Left lung (tissue), 10 donors: Measurements from ENCODE around the gene PRSS16. TPM values are rescaled to one million over a fixed set of nuclear protein-coding genes. Genes with fewer than 3 reads are reported as not detected.
"Not testable (repeated sequence)": the region's sequence is repeated elsewhere in the genome, so short reads cannot be mapped to it uniquely, and the experiment has no call there.

Experiments
- ATAC-seq: fragments of 200-7000 bp; cut with Tn5 transposase; one replicate; pipeline ENCODE4 v1.9.1; 2020; ENCODE audit warnings: moderate library complexity
- DNase-seq, 4 donors: peaks; one replicate each; pipeline ENCODE4 v3.0.0-alpha.2; 2013 to 2020
- H3K27ac ChIP-seq, 2 donors: fragments of 200-600 bp; sonication (generic) in 1 of 2; one replicate each; pipeline versions ENCODE4 v1.5.0 to v1.8.0; 2020 to 2021
- H3K27me3 ChIP-seq, 2 donors: fragments of 200-600 bp; sonication (generic) in 1 of 2; one replicate each; pipeline versions ENCODE4 v1.5.0 to v1.8.0; 2020 to 2021
- H3K36me3 ChIP-seq, 2 donors: fragments of 200-600 bp; sonication (generic) in 1 of 2; one replicate each; pipeline versions ENCODE4 v1.5.0 to v1.8.0; 2020 to 2021
- H3K4me1 ChIP-seq, 2 donors: fragments of 200-600 bp; one replicate each; pipeline ENCODE4 v1.8.0; 2021
- H3K4me3 ChIP-seq, 2 donors: fragments of 200-600 bp; sonication (generic) in 1 of 2; one replicate each; pipeline versions ENCODE4 v1.5.0 to v1.8.0; 2020 to 2021; ENCODE audit warnings: mild to moderate bottlenecking in 1 of 2
- H3K9me3 ChIP-seq, 2 donors: fragments of 200-600 bp; sonication (generic) in 1 of 2; one replicate each; pipeline versions ENCODE4 v1.5.0 to v1.8.0; 2020 to 2021
- intact Hi-C, 2 donors: fragments of 100-400 bp; cut with DNase I; formaldehyde crosslinking; loops; one replicate each; pipeline versions ENCODE4 v1.11.2 to v1.14.2; 2022
- polyA plus RNA-seq, 6 donors: library from polyadenylated mRNA; unstranded; fragments of 120-200 nt; gene quantifications; one replicate each; pipeline ENCODE4 v1.2.1, GENCODE V29; 2013; ENCODE audit not compliant: insufficient read length in 6 of 6
- total RNA-seq, 2 donors: library from RNA; stranded (reverse); fragmentation: NEBNext Ultra II Directional; extraction: Animal tissue kit (Norgen Biotek cat#: 25700); gene quantifications; one replicate each; pipeline ENCODE4 v1.2.1, GENCODE V29; 2021
- TF ChIP-seq, protein P1 (sequence below), 2 donors: fragments of 200-600 bp; sonication (generic) in 1 of 2; IDR thresholded peaks; one replicate each; pipeline versions ENCODE4 v1.5.0 to v1.8.0; 2021; ENCODE audit warnings: antibody characterized with exemption in 2 of 2
- donor health status: DM: no; HTN: yes; CAD: no.
- donor health status: DM: no; HTN: no; CAD: no.

The PRSS16 gene
- total and polyA plus RNA-seq, 8 donors, result 3.4 to 18.3 (median 5.2) TPM

DNA sequence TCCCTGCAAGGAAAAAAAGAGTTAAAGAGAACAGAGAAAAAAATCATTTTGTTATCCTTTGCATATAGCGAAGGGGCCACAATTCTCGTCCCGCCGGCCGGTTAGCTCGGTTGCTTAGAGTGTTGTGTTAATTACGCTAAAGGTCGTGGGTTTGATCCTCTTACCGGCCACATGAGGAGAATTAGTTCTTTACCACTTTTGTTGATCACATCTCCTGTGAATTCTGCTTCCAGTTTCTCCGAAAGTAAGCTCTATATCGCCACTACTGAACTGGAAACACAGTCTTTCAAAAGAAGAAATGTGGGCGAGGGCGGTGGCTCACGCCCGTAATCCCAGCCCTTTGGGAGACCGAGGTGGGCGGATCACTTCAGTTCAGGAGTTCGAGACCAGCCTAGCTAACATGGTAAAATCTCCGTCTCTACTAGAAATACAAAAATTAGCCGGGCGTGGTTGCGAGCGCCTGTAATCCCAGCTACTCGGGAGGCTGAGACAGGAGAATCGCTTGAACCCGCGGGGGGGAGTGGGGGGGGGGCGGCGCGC, 13.4 kb downstream of the PRSS16 start:
- no peaks in the 10 kb centered on the region for H3K9me3 ChIP-seq
- no peaks in the 10 kb centered on the region for H3K36me3 ChIP-seq
- TF ChIP-seq, protein P1, sequence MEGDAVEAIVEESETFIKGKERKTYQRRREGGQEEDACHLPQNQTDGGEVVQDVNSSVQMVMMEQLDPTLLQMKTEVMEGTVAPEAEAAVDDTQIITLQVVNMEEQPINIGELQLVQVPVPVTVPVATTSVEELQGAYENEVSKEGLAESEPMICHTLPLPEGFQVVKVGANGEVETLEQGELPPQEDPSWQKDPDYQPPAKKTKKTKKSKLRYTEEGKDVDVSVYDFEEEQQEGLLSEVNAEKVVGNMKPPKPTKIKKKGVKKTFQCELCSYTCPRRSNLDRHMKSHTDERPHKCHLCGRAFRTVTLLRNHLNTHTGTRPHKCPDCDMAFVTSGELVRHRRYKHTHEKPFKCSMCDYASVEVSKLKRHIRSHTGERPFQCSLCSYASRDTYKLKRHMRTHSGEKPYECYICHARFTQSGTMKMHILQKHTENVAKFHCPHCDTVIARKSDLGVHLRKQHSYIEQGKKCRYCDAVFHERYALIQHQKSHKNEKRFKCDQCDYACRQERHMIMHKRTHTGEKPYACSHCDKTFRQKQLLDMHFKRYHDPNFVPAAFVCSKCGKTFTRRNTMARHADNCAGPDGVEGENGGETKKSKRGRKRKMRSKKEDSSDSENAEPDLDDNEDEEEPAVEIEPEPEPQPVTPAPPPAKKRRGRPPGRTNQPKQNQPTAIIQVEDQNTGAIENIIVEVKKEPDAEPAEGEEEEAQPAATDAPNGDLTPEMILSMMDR (IDR thresholded peaks at IDR 0.05), result no peak
- no peaks in the 10 kb centered on the region for H3K4me1 ChIP-seq
- DNase-seq, result no peak
- no peak overlapping the region for H3K27ac ChIP-seq
- no peak for ATAC-seq
- H3K27me3 ChIP-seq, result peaks cover 38 to 93% of the 10 kb centered on the region in 2 donors
- H3K4me3 ChIP-seq, result no peak overlapping the region
- intact Hi-C loops, result no loop called here

DNA sequence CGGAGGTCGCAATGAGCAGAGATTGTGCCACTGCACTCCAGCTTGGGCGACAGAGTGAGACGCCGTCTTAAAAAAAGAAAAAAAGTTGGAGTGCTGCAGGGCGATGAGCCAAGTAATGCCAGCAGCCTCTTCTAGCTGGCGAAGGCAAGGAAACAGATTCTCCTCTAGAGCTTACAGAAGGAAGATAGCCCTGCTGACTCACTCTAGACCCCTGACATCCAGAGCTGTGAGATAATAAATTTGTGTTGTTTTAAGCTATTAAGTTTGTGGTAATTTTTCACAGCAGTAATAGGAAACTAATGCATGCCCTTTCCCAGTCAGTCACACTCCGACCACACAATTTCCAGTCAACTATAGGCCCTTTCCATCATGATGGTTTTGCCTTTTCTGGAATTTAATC, 16.4 kb downstream of the PRSS16 start:
- Histone ChIP-seq H3K4me1 (no peaks in the 10 kb centered on the region), H3K36me3 (no peaks in the 10 kb centered on the region), H3K27me3 (peaks cover 56 to 98% of the 10 kb centered on the region in 2 donors), H3K9me3 (no peaks in the 10 kb centered on the region), H3K27ac (no peak overlapping the region), H3K4me3 (no peak overlapping the region)
- DNase-seq, result no peak
- TF ChIP-seq, protein P1 (IDR thresholded peaks at IDR 0.05), result no peak
- intact Hi-C loops, result no loop called here
- no peak for ATAC-seq

DNA sequence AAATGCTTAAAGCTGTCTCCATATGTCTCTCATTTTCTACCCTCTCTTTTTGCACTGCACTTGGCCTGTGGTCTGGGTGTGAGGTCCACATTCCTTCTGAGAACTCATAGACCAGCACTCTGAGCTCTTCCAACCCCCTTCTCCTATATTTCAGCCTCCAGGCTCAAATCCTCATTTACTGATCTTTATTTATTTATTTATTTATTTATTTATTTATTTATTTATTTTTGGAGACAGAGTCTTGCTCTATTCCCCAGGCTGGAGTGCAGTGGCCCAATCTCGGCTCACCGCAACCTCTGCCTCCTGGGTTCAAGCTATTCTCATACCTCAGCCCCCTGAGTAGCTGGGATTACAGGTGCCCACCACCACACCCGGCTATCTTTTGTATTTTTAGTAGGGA, 19.5 kb downstream of the PRSS16 start:
- H3K27ac ChIP-seq, H3K4me3 ChIP-seq, DNase-seq, H3K9me3 ChIP-seq, intact Hi-C loops, H3K4me1 ChIP-seq, H3K36me3 ChIP-seq, ATAC-seq: not testable (repeated sequence)
- H3K27me3 ChIP-seq, result peaks cover 51 to 98% of the 10 kb centered on the region in 2 donors

DNA sequence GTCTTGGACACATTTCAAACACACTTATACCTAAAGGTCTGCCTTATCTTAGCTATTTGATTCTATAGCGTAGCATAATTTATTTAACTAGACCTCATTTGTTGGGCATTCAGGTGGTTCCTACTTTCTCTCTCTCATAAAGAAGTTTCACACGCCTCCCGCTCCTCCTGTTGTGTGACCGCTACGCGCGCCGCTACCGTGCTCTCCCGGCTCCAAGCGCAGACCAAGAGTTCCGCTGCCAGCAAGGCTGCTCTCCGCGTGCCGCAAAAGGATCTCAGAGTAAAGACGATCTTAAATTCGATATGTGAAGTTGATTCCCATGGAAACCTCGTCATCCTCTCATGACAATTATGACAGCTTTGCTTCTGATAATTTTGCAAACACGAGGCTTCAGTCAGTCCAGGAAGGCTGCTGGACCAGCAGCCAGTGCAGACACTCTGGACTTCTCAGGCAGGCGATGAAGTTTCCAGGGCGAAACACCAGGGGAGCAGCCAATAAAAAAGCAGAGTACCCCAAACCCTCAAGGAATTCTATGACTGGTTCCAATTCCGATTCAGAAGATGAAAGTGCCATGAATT, 20.4 kb downstream of the PRSS16 start:
- Histone ChIP-seq H3K4me3 (no peak overlapping the region), H3K4me1 (no peaks in the 10 kb centered on the region), H3K27ac (no peak overlapping the region), H3K9me3 (no peaks in the 10 kb centered on the region), H3K27me3 (peaks cover 42 to 95% of the 10 kb centered on the region in 2 donors), H3K36me3 (no peaks in the 10 kb centered on the region)
- TF ChIP-seq, protein P1 (IDR thresholded peaks at IDR 0.05), result no peak
- no peak for DNase-seq
- ATAC-seq, result no peak
- intact Hi-C loops, result no loop called here

DNA sequence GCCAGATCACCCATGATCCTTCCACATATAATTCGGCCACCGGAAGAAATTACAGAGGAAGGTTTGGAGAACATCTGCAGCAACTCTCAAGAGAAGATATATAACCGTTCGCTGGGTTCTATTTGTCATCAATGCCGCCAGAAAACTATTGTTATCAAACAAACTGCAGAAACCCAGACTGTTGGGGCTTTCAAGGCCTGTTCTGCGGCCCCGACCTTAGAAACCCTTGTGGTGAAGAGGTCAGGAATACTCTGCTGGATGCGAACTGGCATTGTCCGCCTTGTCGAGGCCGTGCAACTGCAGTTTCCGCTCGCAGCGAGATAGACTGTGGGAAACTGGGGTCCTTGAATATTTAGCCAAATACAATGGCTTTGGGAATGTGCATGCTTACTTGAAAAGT, 21.3 kb downstream of the PRSS16 start:
- Histone ChIP-seq H3K36me3 (no peaks in the 10 kb centered on the region), H3K27me3 (peaks cover 38 to 95% of the 10 kb centered on the region in 2 donors), H3K27ac (no peak overlapping the region), H3K4me1 (no peaks in the 10 kb centered on the region), H3K9me3 (no peaks in the 10 kb centered on the region), H3K4me3 (no peak overlapping the region)
- intact Hi-C loops, result no loop called here
- DNase-seq (no peak), ATAC-seq (no peak)
- TF ChIP-seq, protein P1 (IDR thresholded peaks at IDR 0.05), result no peak

DNA sequence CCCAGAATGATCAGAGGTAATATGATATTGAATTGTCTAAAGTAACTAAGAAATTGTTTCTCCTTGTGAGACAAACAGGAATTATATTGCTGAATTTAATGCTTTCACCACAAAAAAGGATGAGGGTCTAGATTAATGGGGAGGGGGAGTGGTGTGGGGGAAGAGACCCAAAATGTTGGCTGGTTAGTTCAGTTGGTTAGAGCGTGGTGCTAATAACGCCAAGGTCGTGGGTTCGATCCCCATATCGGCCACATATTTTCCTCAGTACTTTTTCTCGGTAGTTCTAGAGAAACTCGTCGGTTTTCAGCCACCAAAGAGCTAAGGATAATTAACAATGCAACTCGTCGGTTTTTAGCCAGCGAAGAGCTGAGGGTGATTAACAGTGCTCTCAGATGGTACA, 26.3 kb downstream of the PRSS16 start:
- H3K27me3 ChIP-seq, result peaks cover 45 to 96% of the 10 kb centered on the region in 2 donors
- no peak for DNase-seq

More for the DNA sequence above, 26.3 kb downstream of the PRSS16 start:
- Histone ChIP-seq H3K27ac (no peak overlapping the region), H3K36me3 (no peaks in the 10 kb centered on the region), H3K9me3 (no peaks in the 10 kb centered on the region), H3K4me3 (no peak overlapping the region), H3K4me1 (no peaks in the 10 kb centered on the region)
- intact Hi-C loops, result no loop called here
- TF ChIP-seq, protein P1 (IDR thresholded peaks at IDR 0.05), result no peak
- no peak for ATAC-seq
